ENCODE measurements around the gene CDR2.

Gene CDR2

GRCh38 chr16:22324787-22325597 is 49.4 kb downstream of the CDR2 start:
- no peak for DNase-seq (ENCODE audit: low read depth in 2 of 2)

- DNase-seq (ENCODE audit: low read depth in 2 of 2): no peak
Observed at GRCh38 chr16:22323959-22324786, 50.2 kb downstream of the CDR2 start.

- no peak for DNase-seq (ENCODE audit: low read depth in 2 of 2)
Observed at GRCh38 chr16:22323173-22323958, 51.1 kb downstream of the CDR2 start.

- DNase-seq (ENCODE audit: low read depth in 2 of 2): no peak
Observed at GRCh38 chr16:22322741-22323140, 51.7 kb downstream of the CDR2 start.

- no peak for DNase-seq (ENCODE audit: low read depth in 2 of 2)
Observed at GRCh38 chr16:22322021-22322471, 52.4 kb downstream of the CDR2 start.

GRCh38 chr16:22321340-22322001 is 52.9 kb downstream of the CDR2 start:
- DNase-seq (ENCODE audit: low read depth in 2 of 2): peak; percentile 30 to 41

- DNase-seq (ENCODE audit: low read depth in 2 of 2): no peak
Observed at GRCh38 chr16:22320572-22321339, 53.7 kb downstream of the CDR2 start.

GRCh38 chr16:22318690-22319358 is 55.6 kb downstream of the CDR2 start:
- peak; percentile 22 to 31 for DNase-seq (ENCODE audit: low read depth in 2 of 2)

GRCh38 chr16:22317625-22318024 is 56.8 kb downstream of the CDR2 start:
- DNase-seq (ENCODE audit: low read depth in 2 of 2): no peak

- DNase-seq (ENCODE audit: low read depth in 2 of 2): no peak
Observed at GRCh38 chr16:22317001-22317530, 57.4 kb downstream of the CDR2 start.

- no peak for DNase-seq (ENCODE audit: low read depth in 2 of 2)
Observed at GRCh38 chr16:22316411-22316811, 58.0 kb downstream of the CDR2 start.

GRCh38 chr16:22315979-22316378 is 58.4 kb downstream of the CDR2 start:
- no peak for DNase-seq (ENCODE audit: low read depth in 2 of 2)

- DNase-seq (ENCODE audit: low read depth in 2 of 2): no peak
Observed at GRCh38 chr16:22314661-22315626, 59.5 kb downstream of the CDR2 start.

GRCh38 chr16:22313876-22314470 is 60.4 kb downstream of the CDR2 start:
- DNase-seq (ENCODE audit: low read depth in 2 of 2): no peak

- DNase-seq (ENCODE audit: low read depth in 2 of 2): no peak
Observed at GRCh38 chr16:22312897-22313781, 61.3 kb downstream of the CDR2 start.

GRCh38 chr16:22311520-22311919 is 62.9 kb downstream of the CDR2 start:
- no peak for DNase-seq (ENCODE audit: low read depth in 2 of 2)

GRCh38 chr16:22308824-22309520 is 65.4 kb downstream of the CDR2 start:
- DNase-seq (ENCODE audit: low read depth in 2 of 2): no peak
